H9 (cell line): ENCODE measurements around the gene SFMBT2. TPM values are rescaled to one million over a fixed set of nuclear protein-coding genes. Genes with fewer than 3 reads are reported as not detected.
"Not testable (repeated sequence)": the region's sequence is repeated elsewhere in the genome, so short reads cannot be mapped to it uniquely, and the experiment has no call there.

Source experiments
- DNase-seq: peaks from one replicate; pipeline ENCODE4 v3.0.0-alpha.2; 2017
- H2AFZ ChIP-seq: one replicate; pipeline ENCODE4 v1.6.1; 2013; ENCODE audit warnings: mild to moderate bottlenecking, low read length, control low read depth, moderate library complexity
- H2AK5ac ChIP-seq: 2 replicates; pipeline ENCODE4 v1.6.1; 2013; ENCODE audit warnings: low read length, control low read depth, mixed read lengths; ENCODE audit not compliant: insufficient read length
- H2BK120ac ChIP-seq: one replicate; pipeline ENCODE4 v1.6.1; 2013; ENCODE audit warnings: low read depth, mild to moderate bottlenecking, low read length, control low read depth, inconsistent platforms; ENCODE audit not compliant: poor library complexity, severe bottlenecking
- H2BK12ac ChIP-seq: 2 replicates; pipeline ENCODE4 v1.6.1; 2013; ENCODE audit warnings: low read length, control low read depth, mixed read lengths, low read depth; ENCODE audit not compliant: insufficient read length
- H2BK15ac ChIP-seq: 2 replicates; pipeline ENCODE4 v1.6.1; 2013; ENCODE audit warnings: low read depth, low read length, control low read depth
- H2BK20ac ChIP-seq: one replicate; pipeline ENCODE4 v1.6.1; 2013; ENCODE audit warnings: low read depth, mild to moderate bottlenecking, low read length, control low read depth, inconsistent platforms; ENCODE audit not compliant: poor library complexity, severe bottlenecking
- H2BK5ac ChIP-seq: 2 replicates; pipeline ENCODE4 v1.6.1; 2013; ENCODE audit warnings: low read length, control low read depth, mixed read lengths; ENCODE audit not compliant: insufficient read length
- H3K14ac ChIP-seq: 2 replicates; pipeline ENCODE4 v1.6.1; 2013; ENCODE audit warnings: low read length, control low read depth; ENCODE audit not compliant: insufficient read depth
- H3K18ac ChIP-seq: 2 replicates; pipeline ENCODE4 v1.6.1; 2013; ENCODE audit warnings: low read depth, mild to moderate bottlenecking, mixed read lengths, low read length, control low read depth; ENCODE audit not compliant: insufficient read length
- H3K23ac ChIP-seq: 2 replicates; pipeline ENCODE4 v1.6.1; 2013; ENCODE audit warnings: low read length, control low read depth, mixed read lengths, low read depth; ENCODE audit not compliant: insufficient read length
- H3K23me2 ChIP-seq: 2 replicates; pipeline ENCODE4 v1.6.1; 2013; ENCODE audit warnings: low read depth, mild to moderate bottlenecking, mixed read lengths, low read length, control low read depth; ENCODE audit not compliant: insufficient read length, poor library complexity, severe bottlenecking
- H3K27ac ChIP-seq: 2 replicates; pipeline ENCODE4 v1.5.1; 2013; ENCODE audit warnings: low read length, control low read depth, mixed read lengths, low read depth; ENCODE audit not compliant: insufficient read length
- H3K27me3 ChIP-seq: 2 replicates; pipeline ENCODE4 v1.6.1; 2013; ENCODE audit warnings: low read length, control low read depth, inconsistent platforms; ENCODE audit not compliant: insufficient read depth
- H3K4ac ChIP-seq: 2 replicates; pipeline ENCODE4 v1.6.1; 2013; ENCODE audit warnings: low read depth, mild to moderate bottlenecking, control low read depth, inconsistent platforms, low read length, moderate library complexity
- H3K4me1 ChIP-seq: 2 replicates; pipeline ENCODE4 v1.6.1; 2013; ENCODE audit warnings: low read length, control low read depth, inconsistent platforms; ENCODE audit not compliant: insufficient read depth
- H3K4me2 ChIP-seq: 2 replicates; pipeline ENCODE4 v1.6.1; 2013; ENCODE audit warnings: low read length, control low read depth, mixed read lengths; ENCODE audit not compliant: insufficient read length, insufficient read depth
- H3K56ac ChIP-seq: 2 replicates; pipeline ENCODE4 v1.6.1; 2013; ENCODE audit warnings: low read depth, mild to moderate bottlenecking, mixed read lengths, low read length, control low read depth; ENCODE audit not compliant: insufficient read length
- H3K79me1 ChIP-seq: 2 replicates; pipeline ENCODE4 v1.6.1; 2013; ENCODE audit warnings: low read depth, mild to moderate bottlenecking, moderate library complexity, low read length, control low read depth, inconsistent platforms; ENCODE audit not compliant: insufficient read depth, poor library complexity, severe bottlenecking
- H3K79me2 ChIP-seq: 2 replicates; pipeline ENCODE4 v1.6.1; 2013; ENCODE audit warnings: low read length, control low read depth, inconsistent platforms; ENCODE audit not compliant: insufficient read depth
- H3K9ac ChIP-seq: 2 replicates; pipeline ENCODE4 v1.6.1; 2013; ENCODE audit warnings: low read length, control low read depth, mixed read lengths; ENCODE audit not compliant: insufficient read length; ENCODE audit errors: extremely low read depth
- H3K9me3 ChIP-seq: one replicate; pipeline ENCODE4 v1.6.1; 2013; ENCODE audit warnings: low read depth, low read length, inconsistent platforms; ENCODE audit not compliant: control insufficient read depth
- H3T11ph ChIP-seq: one replicate; pipeline ENCODE4 v1.6.1; 2013; ENCODE audit warnings: mild to moderate bottlenecking, low read length, control low read depth, inconsistent platforms
- H4K20me1 ChIP-seq: one replicate; pipeline ENCODE4 v1.6.1; 2013; ENCODE audit not compliant: control insufficient read depth, insufficient read length, insufficient read depth
- H4K5ac ChIP-seq: 2 replicates; pipeline ENCODE4 v1.6.1; 2013; ENCODE audit warnings: low read depth, mild to moderate bottlenecking, mixed read lengths, low read length, control low read depth; ENCODE audit not compliant: insufficient read length
- H4K8ac ChIP-seq: replicated peaks from 2 replicates; pipeline ENCODE4 v1.6.1; 2013; ENCODE audit warnings: low read length, control low read depth, mixed read lengths, low read depth; ENCODE audit not compliant: insufficient read length
- H4K91ac ChIP-seq: 2 replicates; pipeline ENCODE4 v1.6.1; 2013; ENCODE audit warnings: low read depth, mild to moderate bottlenecking, moderate library complexity, mixed read lengths, low read length, control low read depth; ENCODE audit not compliant: insufficient read length
- H3K27ac Mint-ChIP-seq, 3 experiments: 2 replicates in 2 of 3; 3 replicates in 1 of 3; pipeline ENCODE4 v1.8.0; 2020 to 2021; ENCODE audit warnings: mixed read lengths in 3 of 3, mild to moderate bottlenecking in 1 of 3, moderate library complexity in 1 of 3
- H3K27me3 Mint-ChIP-seq: 2 replicates; pipeline ENCODE4 v1.8.0; 2021; ENCODE audit warnings: low read depth, mild to moderate bottlenecking, moderate library complexity, mixed read lengths
- H3K36me3 Mint-ChIP-seq, 3 experiments: 2 replicates in 2 of 3; 3 replicates in 1 of 3; pipeline ENCODE4 v1.8.0; 2020 to 2021; ENCODE audit warnings: low read depth in 3 of 3, mixed read lengths in 3 of 3; ENCODE audit not compliant: insufficient read depth in 1 of 3
- H3K4me1 Mint-ChIP-seq, 2 experiments: 2 replicates each; pipeline ENCODE4 v1.8.0; 2020; ENCODE audit warnings: mixed read lengths in 2 of 2
- H3K4me3 Mint-ChIP-seq, 2 experiments: 2 replicates in 1 of 2; 3 replicates in 1 of 2; pipeline ENCODE4 v1.8.0; 2020 to 2021; ENCODE audit warnings: mild to moderate bottlenecking in 2 of 2, mixed read lengths in 2 of 2, moderate library complexity in 1 of 2
- H3K9me3 Mint-ChIP-seq, 2 experiments: 2 replicates in 1 of 2; 3 replicates in 1 of 2; pipeline ENCODE4 v1.8.0; 2020; ENCODE audit warnings: mild to moderate bottlenecking in 2 of 2, mixed read lengths in 2 of 2, moderate library complexity in 1 of 2
- CTCF ChIP-seq: fragments of 200-600 bp; sonication (generic); conservative IDR thresholded peaks from 3 replicates; pipeline ENCODE4 v1.8.0; 2021; ENCODE audit warnings: antibody characterized with exemption, mild to moderate bottlenecking
- WGBS: extraction: QIAGEN DNeasy Blood & Tissue Kit; methylation state at CpG from one replicate; pipeline ENCODE4 v1.1.7; 2013; ENCODE audit warnings: missing lambda C conversion rate, low lambda C conversion rate, mixed read lengths; ENCODE audit not compliant: insufficient read length; ENCODE audit errors: extremely low coverage; 5-methylcytosine and 5-hydroxymethylcytosine counted together
- total RNA-seq: library from RNA; stranded (reverse); gene quantifications from 2 replicates; pipeline ENCODE4 v1.2.1, GENCODE V29; 2021

SFMBT2 gene
- total RNA-seq, 1 experiment from 2014 or later, result 5.3 TPM

DNA sequence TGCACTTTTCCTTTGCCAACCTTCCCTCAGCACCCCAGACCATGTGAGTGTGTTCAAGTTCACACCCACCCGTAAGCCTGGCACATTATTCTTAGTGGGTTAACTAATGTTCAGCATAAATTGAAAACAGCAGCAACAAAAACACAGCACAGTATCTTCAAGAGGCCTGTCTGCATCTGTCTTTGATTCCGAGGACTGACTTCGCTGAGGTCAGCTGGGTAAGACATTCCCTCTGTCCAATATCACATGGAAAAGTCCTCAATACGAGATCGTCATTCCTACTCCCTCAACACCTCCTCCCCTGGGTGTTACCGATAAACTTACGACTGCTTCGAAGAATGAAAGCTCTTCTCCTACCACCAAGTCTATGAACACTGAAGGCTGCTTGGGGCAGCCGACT, 218.8 kb downstream of the SFMBT2 start:
- Histone ChIP-seq H3K14ac (no peak overlapping the region), H2BK5ac (no peak overlapping the region), H4K20me1 (no peaks in the 10 kb centered on the region), H2AK5ac (no peak overlapping the region), H3K18ac (no peak overlapping the region), H4K5ac (no peak overlapping the region), H3K9ac (no peak overlapping the region), H3K27ac (no peak overlapping the region), H3K56ac (no peak overlapping the region), H3K79me2 (no peaks in the 10 kb centered on the region), H2AFZ (no peak overlapping the region), H2BK120ac (no peak overlapping the region), H3T11ph (no peak overlapping the region), H3K4ac (no peak overlapping the region), H3K9me3 (no peaks in the 10 kb centered on the region), H3K4me2 (no peak overlapping the region), H3K4me1 (no peaks in the 10 kb centered on the region), H3K23ac (no peak overlapping the region), H4K8ac (no peak overlapping the region), H2BK12ac (no peak overlapping the region), H3K27me3 (no peaks in the 10 kb centered on the region), H4K91ac (no peak overlapping the region), H2BK15ac (no peak overlapping the region), H3K23me2 (no peaks in the 10 kb centered on the region), H3K79me1 (no peaks in the 10 kb centered on the region), H2BK20ac (no peak overlapping the region)
- Mint-ChIP-seq H3K4me3 (no peak overlapping the region), H3K36me3 (peaks cover 14 to 29% (median 26%) of the 10 kb centered on the region in 3 experiments), H3K27me3 (no peaks in the 10 kb centered on the region; the same call in 1 of the 2 replicates), H3K27ac (no peak overlapping the region), H3K9me3 (peaks cover 5 to 6% of the 10 kb centered on the region in 2 experiments; a peak in 3 of 5 replicates), H3K4me1 (peaks cover 7 to 16% of the 10 kb centered on the region in 2 experiments)
- TF ChIP-seq CTCF, result no peak
- no peak for DNase-seq
- WGBS, result no CpG with 5 or more reads among the region's 9 CpGs

DNA sequence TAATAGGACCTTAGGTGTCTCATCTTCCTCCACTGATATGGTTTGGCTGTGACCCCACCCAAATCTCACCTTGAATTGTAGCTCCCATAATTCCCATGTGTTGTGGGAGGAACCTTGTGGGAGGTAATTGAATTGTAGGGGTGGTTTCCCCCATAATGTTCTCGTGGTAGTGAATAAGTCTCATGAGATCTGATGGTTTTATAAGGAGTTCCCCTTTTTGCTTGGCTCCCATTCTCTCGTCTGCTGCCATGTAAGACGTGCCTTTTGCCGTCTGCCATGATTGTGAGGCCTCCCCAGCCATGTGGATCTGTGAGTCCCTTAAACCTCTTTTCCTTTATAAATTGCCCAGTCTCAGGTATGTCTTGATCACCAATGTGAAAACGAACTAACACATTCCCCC, 220.1 kb downstream of the SFMBT2 start:
- not testable (repeated sequence) for H4K20me1 ChIP-seq, H2AFZ ChIP-seq, H3K4me3 Mint-ChIP-seq, H4K8ac ChIP-seq, H3K14ac ChIP-seq, H2BK15ac ChIP-seq, H3K9me3 Mint-ChIP-seq, H3T11ph ChIP-seq, H2AK5ac ChIP-seq, H3K4me1 ChIP-seq, H3K18ac ChIP-seq, H3K56ac ChIP-seq, H3K9ac ChIP-seq, H3K27me3 ChIP-seq, H3K9me3 ChIP-seq, DNase-seq, H3K27ac Mint-ChIP-seq, H3K27ac ChIP-seq, H3K4ac ChIP-seq, H2BK120ac ChIP-seq, H3K23me2 ChIP-seq, H3K79me2 ChIP-seq, H2BK20ac ChIP-seq, H4K5ac ChIP-seq, H4K91ac ChIP-seq, H2BK5ac ChIP-seq, H2BK12ac ChIP-seq, H3K23ac ChIP-seq, H3K4me2 ChIP-seq, H3K79me1 ChIP-seq, H3K27me3 Mint-ChIP-seq
- Mint-ChIP-seq H3K36me3 (peaks cover 5 to 16% (median 13%) of the 10 kb centered on the region in 3 experiments), H3K4me1 (peaks cover 7 to 16% of the 10 kb centered on the region in 2 experiments)
- WGBS, result no CpG with 5 or more reads among the region's 5 CpGs
